Loucy (cell line): ENCODE measurements around the gene ENOX1.

Source experiments
- EZH2phosphoT487 ChIP-seq: fragments of 200-600 bp; IDR thresholded peaks from 2 replicates; pipeline ENCODE4 v1.6.1; 2018; ENCODE audit warnings: antibody characterized with exemption, mild to moderate bottlenecking, moderate library complexity, borderline replicate concordance
- TF ChIP-seq, protein P1 (sequence below): fragments of 200-600 bp; sonication (generic); conservative IDR thresholded peaks from 2 replicates; pipeline ENCODE4 v1.5.1; 2014; ENCODE audit warnings: mild to moderate bottlenecking, antibody characterized with exemption, low read length

DNA sequence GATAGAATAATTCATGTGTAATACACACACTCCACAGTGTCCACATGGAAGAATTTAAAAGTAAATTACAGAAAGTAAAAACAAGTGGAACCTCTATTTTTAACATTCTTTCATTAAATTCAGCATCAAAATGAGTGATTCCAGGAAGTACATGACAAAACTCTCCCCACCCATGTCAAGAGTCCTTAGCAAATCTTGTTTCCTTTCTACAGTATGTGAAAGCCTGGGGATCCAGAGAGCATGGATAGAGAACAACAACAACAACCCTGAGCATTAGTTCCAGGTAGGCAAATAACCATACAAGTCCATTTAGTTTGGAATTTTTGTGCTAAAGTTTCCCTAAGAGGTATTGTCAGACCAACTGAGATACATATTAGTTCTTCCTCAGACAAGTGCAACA is 267.9 kb downstream of the ENOX1 start:
- TF ChIP-seq, protein P1, sequence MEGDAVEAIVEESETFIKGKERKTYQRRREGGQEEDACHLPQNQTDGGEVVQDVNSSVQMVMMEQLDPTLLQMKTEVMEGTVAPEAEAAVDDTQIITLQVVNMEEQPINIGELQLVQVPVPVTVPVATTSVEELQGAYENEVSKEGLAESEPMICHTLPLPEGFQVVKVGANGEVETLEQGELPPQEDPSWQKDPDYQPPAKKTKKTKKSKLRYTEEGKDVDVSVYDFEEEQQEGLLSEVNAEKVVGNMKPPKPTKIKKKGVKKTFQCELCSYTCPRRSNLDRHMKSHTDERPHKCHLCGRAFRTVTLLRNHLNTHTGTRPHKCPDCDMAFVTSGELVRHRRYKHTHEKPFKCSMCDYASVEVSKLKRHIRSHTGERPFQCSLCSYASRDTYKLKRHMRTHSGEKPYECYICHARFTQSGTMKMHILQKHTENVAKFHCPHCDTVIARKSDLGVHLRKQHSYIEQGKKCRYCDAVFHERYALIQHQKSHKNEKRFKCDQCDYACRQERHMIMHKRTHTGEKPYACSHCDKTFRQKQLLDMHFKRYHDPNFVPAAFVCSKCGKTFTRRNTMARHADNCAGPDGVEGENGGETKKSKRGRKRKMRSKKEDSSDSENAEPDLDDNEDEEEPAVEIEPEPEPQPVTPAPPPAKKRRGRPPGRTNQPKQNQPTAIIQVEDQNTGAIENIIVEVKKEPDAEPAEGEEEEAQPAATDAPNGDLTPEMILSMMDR = no peak
- no peak for TF ChIP-seq EZH2phosphoT487
